Ureter (tissue), 1 donor: ENCODE data around the gene SIDT1. TPM values are rescaled to one million over a fixed set of nuclear protein-coding genes. Genes with fewer than 3 reads are reported as not detected.

Experiments
- total RNA-seq: library from RNA; stranded (reverse); gene quantifications from one replicate; pipeline ENCODE4 v1.2.4, GENCODE V29; 2023
- donor health status: DM: yes; HTN: yes; CAD: no.

The SIDT1 gene
- total RNA-seq, 1 donor from 2014 or later: 61.6 TPM

Other genes with a start within 250 kb of the SIDT1 start
- gene CFAP44, start 91.1 kb upstream of the SIDT1 start, total RNA-seq: 19.8 TPM
- gene SPICE1, start 17.4 kb upstream of the SIDT1 start, total RNA-seq: 34.6 TPM
- 19.3 TPM for gene USF3, start 164.1 kb downstream of the SIDT1 start, total RNA-seq
- 118 TPM for gene NAA50, start 213.7 kb downstream of the SIDT1 start, total RNA-seq
- gene ATP6V1A, start 214.5 kb downstream of the SIDT1 start, total RNA-seq: 71.4 TPM